Stimulated activated CD4-positive, alpha-beta T cell treated with anti-CD3 and anti-CD28 coated beads, Interleukin-2, amount 100 ng/mL, for 4 hours (primary cell): ENCODE measurements around the gene SCGB2B2.
A peak's percentile ranks its signal among the peaks of the same experiment; 100 is the strongest.
"Not testable (repeated sequence)": the region's sequence is repeated elsewhere in the genome, so short reads cannot be mapped to it uniquely, and the experiment has no call there.

Experiments
- DNase-seq: peaks from one replicate; pipeline ENCODE4 v3.0.0-alpha.2; 2020; ENCODE audit warnings: low read depth

SCGB2B2 gene

DNA sequence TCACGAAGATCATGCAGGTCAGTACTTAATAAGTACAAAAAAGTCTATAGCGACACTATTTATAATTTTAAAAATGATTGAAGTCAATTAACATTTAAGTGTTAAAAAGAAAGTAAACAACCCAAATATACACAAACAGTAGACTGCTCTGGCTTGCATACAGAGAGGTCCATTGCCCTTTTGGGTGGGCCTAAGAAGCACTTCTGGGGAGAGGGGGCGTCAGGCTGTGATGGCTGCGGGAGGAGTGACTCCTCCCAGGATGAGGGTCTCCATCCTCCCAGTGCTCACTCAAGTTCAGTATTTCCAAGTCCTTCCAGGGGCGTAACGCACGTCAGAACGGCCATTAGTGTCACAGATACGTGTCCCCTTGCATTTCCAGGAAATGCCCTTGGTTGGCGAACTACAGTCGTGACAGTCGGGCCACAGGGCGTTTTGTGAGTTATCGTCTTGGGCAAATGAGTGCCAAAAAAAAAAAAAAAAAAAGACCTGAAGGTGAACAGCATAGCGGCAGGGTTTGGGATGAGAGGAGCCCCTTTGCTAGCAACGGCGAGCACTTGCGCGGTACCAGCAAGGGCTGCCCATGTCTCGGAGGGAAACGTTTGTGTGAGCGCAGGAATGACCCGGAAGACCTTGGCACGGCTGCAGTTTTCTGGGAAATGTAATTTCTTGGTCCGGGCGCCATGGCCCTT is at the start of gene SCGB2B2:
SCGB2B2 (minus strand) TSS at position 463 of the 689 bp plus-strand sequence. CDS start 82,596 bp downstream, outside the sequence.
- peak; percentile 66 for DNase-seq

GRCh38 chr19:34725400-34725799 is 48.4 kb upstream of the SCGB2B2 start:
- no peak for DNase-seq

DNA sequence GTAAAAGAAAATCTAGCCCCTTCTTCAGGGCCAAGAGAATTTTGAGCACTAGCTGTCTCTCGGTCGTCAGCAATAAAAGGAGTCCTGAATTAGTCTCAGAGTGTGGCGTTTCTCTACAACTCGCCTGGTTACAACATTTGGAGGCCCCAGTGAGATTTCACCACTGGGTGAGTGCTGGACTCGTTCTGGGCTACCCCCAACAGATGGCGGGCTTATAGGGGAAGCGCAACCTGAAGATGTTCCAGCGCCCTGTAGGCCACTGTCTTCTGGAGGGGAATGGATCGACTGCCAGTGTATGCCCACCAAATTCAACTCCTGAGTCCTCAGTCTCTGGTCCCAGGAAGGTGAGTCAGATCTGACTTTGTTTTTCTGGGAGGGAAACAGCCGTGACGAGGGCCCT is 45.4 kb upstream of the SCGB2B2 start:
- no peak for DNase-seq

- DNase-seq: no peak
Measured at GRCh38 chr19:34715357-34715756, 38.4 kb upstream of the SCGB2B2 start.

DNA sequence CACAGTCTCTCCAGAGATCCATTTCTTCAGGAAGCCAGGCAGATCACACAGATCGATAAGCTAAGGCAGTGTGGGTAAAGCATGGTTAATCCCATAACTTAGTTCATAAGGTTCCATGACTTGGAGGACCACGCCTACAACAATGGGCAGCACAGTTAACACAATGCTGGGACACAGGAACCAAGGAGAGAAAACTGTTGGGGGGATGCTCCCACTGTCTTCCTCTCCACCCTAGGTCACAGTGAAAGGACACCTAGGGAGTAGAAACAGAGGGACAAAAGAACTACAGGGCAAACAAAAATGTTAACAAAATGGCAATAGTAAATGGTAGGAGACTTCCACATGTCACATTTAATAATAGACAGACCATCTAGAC is 36.3 kb upstream of the SCGB2B2 start:
- no peak for DNase-seq

- peak; percentile 53 for DNase-seq
Measured at GRCh38 chr19:34712395-34713261, 35.7 kb upstream of the SCGB2B2 start.

GRCh38 chr19:34711890-34712289 is 34.9 kb upstream of the SCGB2B2 start:
- no peak for DNase-seq

DNA sequence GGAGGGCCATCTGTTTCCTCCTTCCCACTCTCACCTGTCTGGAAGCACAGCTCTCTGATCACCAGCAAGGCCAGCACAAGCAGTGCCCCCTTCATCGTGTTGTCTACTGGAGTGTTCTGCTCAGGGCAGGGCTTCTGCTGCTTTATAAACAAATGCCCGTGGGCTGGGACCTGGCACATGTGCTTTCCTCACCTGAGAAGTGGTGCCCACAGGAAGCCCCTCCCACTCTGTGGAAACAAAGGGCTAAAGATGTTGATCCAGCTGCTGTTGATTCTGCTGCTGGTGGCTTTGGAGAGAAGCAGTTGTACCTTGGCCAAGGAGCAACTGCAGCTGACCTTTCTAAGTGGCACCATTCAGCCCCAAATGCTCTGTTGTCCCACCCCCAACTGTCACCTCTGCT is 30.7 kb upstream of the SCGB2B2 start:
- DNase-seq: no peak

- no peak for DNase-seq
Measured at GRCh38 chr19:34692549-34692948, 15.6 kb upstream of the SCGB2B2 start.

DNA sequence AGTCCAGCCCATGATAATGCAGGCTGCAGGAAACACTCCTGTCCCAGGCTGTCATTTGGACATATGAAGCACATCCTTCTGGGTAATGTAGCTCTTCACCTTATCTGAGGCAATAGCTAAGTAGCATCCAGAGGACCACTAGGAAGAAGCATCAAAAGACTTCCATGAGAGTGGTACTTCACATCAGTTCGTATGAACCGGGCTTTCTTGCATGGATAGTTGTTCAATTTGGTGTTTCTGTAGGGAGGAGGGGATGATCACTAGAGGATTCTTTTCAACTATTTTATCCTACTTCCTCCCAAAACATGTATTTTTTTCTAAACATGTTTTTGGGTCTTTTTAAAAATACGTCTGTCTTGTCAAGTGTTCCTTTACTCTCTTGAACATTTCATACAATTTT is 13.4 kb upstream of the SCGB2B2 start:
- DNase-seq: no peak

- DNase-seq: no peak
Measured at GRCh38 chr19:34688592-34688991, 11.6 kb upstream of the SCGB2B2 start.

DNA sequence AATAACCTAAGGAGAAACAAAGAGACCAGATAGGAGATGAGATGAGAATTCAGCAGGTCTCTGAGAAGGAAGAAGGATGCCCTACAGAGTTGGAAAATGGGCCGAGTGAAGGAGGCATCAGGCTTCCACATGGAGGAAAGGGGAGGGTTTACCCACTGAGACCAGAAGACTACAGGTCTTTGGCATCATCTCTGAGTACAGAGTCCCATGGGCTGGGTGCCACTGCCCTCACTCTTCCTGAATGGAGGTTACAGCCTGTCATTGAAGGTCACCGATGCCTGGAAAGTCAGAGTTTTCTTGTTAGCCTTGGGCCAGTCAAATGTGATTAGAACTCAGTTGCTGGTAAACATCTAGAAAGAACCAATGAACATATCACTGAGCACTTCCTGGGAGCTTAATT is 10.4 kb upstream of the SCGB2B2 start:
- DNase-seq: no peak

- no peak for DNase-seq
Measured at GRCh38 chr19:34686455-34686854, 9.5 kb upstream of the SCGB2B2 start.

DNA sequence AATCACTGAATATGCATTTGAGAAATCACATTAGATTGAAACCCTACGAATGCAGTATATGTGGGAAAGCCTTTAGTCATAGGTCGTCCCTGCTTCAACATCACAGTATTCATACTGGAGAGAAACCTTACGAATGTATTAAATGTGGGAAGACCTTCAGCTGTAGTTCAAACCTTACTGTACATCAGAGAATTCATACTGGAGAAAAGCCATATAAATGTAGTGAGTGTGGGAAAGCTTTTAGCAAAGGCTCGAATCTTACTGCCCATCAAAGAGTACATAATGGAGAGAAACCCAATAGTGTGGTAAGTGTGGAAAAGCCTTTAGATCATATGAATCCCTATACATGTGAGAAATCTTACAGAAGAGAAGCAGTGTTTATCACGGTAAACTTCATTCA is 8.3 kb upstream of the SCGB2B2 start:
- not testable (repeated sequence) for DNase-seq

GRCh38 chr19:34681478-34681877 is 4.5 kb upstream of the SCGB2B2 start:
- no peak for DNase-seq

DNA sequence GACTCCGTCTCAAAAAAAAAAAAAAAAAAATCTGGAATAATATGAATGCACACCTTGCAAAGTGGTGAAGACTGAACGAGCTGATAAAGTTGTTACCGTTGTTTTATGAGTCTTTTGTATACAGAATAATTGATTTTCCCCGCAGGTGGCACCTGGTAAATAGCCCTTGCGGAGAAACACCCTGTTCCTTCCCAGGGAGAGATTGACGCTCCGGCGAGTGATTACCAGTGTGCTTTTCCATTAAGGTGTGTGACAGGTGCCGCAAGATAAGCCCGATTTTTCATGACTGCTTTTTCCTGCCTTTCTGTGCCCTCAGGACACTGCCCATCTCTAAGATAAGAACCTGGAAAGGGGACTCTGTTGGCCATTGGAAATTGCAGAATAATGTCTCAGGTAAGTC is 1.5 kb upstream of the SCGB2B2 start:
- no peak for DNase-seq

DNA sequence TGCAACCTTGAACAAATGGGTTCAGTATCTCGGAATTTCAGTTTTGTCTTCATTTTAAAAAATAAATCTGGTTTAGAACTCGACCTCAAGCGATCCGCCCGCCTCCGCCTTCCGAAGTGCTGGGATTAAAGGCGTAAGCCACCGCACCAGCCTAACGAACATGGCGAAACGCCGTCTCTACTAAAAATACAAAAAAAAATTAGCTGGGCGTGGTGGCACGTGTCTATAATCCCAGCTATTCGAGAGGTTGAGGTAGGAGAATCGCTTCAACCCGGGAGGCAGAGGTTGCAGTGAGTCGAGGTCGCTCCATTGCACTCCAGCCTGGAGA is 1.1 kb upstream of the SCGB2B2 start:
- no peak for DNase-seq

DNA sequence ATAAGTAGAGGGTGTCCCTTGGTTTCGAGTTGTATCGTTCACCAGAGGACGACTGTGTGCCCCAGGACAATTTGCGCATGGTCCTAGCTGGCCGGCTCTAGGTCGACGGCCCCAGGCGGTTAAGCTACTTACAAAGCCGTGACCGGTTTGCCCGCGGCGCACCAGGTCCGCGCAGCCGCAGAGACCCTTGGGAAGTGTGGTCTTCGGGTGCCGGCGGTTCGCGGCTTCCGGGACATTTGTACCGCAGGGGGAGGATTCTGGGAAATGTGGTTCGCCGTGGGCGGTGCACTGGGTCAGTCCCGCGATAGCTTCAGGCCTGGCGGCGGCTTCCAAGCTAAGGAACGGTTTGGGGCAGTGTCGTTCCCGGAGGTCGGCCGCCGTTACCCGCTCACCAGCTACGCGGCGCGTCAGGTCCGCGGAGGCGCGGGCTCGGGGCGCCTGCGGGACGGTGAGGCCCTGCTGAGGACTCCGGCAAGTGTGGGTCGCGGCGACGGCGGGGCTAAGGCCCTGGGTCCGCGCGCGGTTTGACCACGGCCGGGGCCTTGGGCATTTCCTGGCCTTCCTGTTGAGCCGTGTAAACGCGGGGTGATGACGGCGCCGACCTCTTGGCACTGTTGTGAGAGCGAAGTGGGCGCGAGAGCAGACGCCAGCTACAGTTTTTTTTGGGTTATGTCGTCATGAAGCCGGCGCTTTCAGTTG is 576 bp upstream of the SCGB2B2 start, which contains the start of gene ZNF302:
ZNF302 (plus strand) TSS at position 293 of the 699 bp plus-strand sequence. CDS start 1,127 bp downstream, outside the sequence.
- DNase-seq: peak; percentile 94

DNA sequence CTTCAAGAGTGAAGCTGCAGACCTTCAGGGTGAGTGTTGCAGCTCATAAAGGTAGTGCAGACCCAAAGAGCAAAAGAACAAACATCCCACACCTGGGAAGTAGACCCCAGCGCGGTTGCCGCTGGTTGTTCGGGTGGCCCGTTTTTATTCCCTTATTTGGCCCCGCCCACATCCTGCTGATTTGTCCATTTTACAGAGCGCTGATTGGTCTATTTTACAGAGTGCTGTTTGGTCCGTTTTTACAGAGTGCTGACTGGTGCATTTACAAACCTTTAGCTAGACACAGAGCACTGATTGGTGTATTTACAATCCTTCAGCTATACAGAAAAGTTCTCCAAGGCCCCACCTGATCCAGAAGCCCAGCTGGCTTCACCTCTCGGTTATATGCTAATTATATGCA is 1.0 kb downstream of the SCGB2B2 start:
- no peak for DNase-seq

DNA sequence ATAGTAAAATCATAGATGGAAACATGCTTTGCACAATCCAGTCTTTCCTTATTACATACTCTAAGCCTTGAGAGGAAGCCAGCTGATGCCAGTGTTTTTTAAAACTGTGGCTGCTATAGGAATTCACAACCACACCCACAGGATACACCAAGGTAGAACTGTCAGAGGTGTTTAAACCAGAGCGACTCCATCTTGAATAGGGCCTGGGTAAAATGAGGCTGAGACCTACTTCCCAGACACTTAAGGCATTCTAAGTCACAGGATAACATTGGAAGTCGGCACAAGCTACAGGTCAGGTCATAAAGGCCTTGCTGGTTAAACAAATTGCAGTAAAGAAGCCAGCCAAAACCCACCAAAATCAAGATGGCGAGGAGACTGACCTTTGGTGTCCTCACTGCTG is 1.7 kb downstream of the SCGB2B2 start:
- no peak for DNase-seq

- no peak for DNase-seq
Measured at GRCh38 chr19:34673590-34673989, 3.4 kb downstream of the SCGB2B2 start.

DNA sequence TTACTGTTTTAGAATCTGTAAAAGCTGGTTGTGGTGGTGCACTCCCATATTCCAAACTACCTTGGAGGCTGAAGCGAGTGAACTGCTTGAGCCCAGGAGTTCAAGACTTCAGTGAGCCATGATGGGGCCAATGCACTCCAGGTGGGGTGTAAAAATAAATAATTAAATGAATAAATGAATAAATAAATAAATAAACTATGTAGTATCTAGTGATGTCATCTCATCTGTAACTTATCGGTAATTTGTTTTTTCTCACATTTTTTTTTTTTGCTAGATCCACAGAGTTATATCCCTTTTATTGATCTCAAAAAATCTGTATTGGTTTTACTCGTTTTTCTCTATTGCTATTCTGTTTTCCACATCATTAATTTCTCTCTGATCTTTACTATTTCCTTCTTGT is 5.0 kb downstream of the SCGB2B2 start:
- DNase-seq: no peak

GRCh38 chr19:34669305-34669704 is 7.7 kb downstream of the SCGB2B2 start:
- DNase-seq: no peak
